ENCODE results near the gene EML5.

The EML5 gene

GRCh38 chr14:88681755-88682494, 110.8 kb downstream of the EML5 start:
- DNase-seq (ENCODE audit: low read depth in 1 of 2, low spot score in 1 of 2): no peak
- no peak for TF ChIP-seq JUND (IDR thresholded peaks at IDR 0.05; ENCODE audit: low read depth)
- in situ Hi-C loops (cut with HindIII; ENCODE audit: low pct_unique_long_range_greater_than_20kb, low sequenced_read_pairs): no loop called here

DNA sequence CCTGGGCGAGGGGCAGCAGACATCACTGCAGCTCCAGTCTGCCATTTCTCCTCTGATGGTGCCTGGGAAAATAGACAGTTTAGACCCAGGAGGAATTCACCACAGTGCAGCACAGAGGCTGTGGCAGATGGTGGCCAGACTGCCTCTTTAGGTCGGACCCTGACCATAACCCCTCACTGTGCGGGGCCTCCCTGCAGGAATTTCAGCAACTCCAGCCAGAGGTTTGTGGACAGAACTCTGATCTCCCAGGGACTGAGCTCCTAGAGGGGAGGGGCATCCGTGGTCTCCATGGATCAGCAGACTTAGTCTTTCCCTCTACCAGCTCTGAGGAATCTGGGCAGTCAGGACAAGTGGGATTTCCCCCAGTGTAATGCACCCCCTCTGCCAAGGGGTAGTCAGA, 123.4 kb downstream of the EML5 start:
- DNase-seq (ENCODE audit: low read depth in 1 of 2, low spot score in 1 of 2): no peak

GRCh38 chr14:88668448-88669116, 124.2 kb downstream of the EML5 start:
- TF ChIP-seq JUND (IDR thresholded peaks at IDR 0.05; ENCODE audit: low read depth): no peak
- in situ Hi-C loops (cut with HindIII; ENCODE audit: low pct_unique_long_range_greater_than_20kb, low sequenced_read_pairs): no loop called here
- DNase-seq (ENCODE audit: low read depth in 1 of 2, low spot score in 1 of 2): no peak

More for the DNA sequence above, 123.4 kb downstream of the EML5 start:
- TF ChIP-seq JUND (IDR thresholded peaks at IDR 0.05; ENCODE audit: low read depth): no peak
- in situ Hi-C loops (cut with HindIII; ENCODE audit: low pct_unique_long_range_greater_than_20kb, low sequenced_read_pairs): no loop called here

DNA sequence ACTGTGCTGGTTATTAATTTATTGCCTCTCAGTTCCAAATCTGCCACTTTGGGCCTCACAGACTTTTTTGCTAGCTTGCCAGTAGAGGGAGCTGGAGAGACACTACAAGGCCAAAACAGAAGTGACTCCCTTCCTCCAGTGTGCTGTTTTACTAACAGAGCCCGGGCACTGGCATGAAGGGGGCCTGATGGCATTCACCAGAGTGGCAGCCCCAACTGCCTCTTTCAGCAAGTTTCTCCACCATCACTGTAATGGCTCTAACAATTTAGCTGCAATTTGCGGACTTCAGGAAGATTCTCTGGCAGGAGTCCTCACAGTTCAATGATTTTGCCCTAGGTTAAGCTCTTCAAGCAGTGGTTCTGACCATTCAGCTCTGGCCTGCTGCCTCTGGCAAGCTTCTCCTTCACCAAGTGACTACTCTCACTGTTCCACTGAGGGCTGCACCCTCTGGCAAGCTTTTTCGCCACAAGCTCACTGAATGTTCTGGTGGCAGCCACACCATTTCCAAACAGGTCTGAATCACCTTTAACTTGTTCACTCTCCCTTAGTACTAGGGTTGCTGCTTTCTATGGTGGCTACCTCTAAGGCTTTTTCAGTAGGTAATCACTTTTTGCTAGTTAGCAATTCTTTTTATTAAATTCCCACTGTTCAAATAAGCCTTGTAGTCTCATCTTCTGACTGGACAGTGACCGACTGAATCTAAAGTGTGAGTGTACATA, 125.0 kb downstream of the EML5 start:
- no peak for TF ChIP-seq JUND (IDR thresholded peaks at IDR 0.05; ENCODE audit: low read depth)
- DNase-seq (ENCODE audit: low read depth in 1 of 2, low spot score in 1 of 2): peak; percentile 69 to 89
- in situ Hi-C loops (cut with HindIII; ENCODE audit: low pct_unique_long_range_greater_than_20kb, low sequenced_read_pairs): no loop called here

GRCh38 chr14:88660056-88660455, 132.7 kb downstream of the EML5 start:
- TF ChIP-seq JUND (IDR thresholded peaks at IDR 0.05; ENCODE audit: low read depth): no peak
- no peak for DNase-seq (ENCODE audit: low read depth in 1 of 2, low spot score in 1 of 2)
- in situ Hi-C loops (cut with HindIII; ENCODE audit: low pct_unique_long_range_greater_than_20kb, low sequenced_read_pairs): no loop called here

DNA sequence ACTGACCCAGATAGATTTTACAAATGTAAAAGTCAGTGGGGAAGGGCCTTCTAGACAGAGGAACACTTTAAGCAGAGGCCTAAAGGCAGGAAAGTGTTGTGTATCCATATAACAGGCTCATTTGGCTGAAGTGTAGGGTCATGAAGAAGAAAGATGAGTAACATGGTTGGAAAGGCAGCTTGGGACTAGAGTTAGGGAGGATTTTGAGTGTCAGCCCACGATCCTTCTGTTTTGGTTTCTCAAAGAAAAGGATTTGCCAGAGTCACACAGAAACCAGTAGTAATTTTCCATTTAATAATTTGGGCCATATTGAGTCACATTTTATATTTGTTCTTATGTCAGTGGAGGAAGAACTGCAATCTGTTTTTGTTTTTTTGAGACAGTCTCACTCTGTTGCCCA, 153.5 kb downstream of the EML5 start:
- in situ Hi-C loops (cut with HindIII; ENCODE audit: low pct_unique_long_range_greater_than_20kb, low sequenced_read_pairs): no loop called here
- DNase-seq (ENCODE audit: low read depth in 1 of 2, low spot score in 1 of 2): no peak
- no peak for TF ChIP-seq JUND (IDR thresholded peaks at IDR 0.05; ENCODE audit: low read depth)

DNA sequence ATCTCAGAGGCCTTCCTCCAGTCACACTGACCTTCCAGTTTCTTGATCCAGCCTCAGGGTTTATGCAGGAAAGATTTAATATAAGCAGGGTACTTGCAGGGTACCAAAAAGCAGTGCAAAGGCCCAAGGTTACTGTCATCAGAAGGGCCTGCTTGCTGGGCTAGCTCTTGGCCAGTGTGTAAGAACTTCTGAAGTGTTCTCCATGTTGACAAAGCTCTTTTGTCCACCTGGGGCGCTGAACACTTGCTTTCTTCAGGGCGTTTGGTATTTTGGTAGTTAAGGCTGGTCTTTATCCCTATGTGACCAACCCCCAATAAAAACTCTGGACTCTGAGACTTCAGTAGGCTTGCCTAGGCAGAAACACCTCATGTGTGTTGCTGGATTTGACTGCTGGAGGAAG, 160.2 kb downstream of the EML5 start:
- no peak for DNase-seq (ENCODE audit: low read depth in 1 of 2, low spot score in 1 of 2)
- in situ Hi-C loops (cut with HindIII; ENCODE audit: low pct_unique_long_range_greater_than_20kb, low sequenced_read_pairs): no loop called here
- no peak for TF ChIP-seq JUND (IDR thresholded peaks at IDR 0.05; ENCODE audit: low read depth)

DNA sequence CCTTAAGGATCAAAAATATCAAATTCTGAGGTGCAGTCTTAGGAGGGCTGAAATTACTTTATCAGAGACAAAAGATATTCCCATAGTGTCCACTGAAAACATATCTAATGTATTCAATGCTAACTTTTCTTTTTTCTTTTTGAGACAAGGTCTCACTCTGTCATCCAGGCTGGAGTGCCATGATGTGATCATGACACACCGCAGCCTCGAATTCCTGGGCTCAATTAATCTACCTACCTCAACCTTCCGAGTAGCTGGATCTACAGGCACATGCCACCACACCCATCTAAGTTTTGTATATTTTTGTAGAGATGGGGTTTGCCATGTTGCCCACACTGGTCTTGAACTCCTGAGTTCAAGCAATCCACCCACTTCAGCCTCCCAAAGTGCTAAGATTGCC, 161.7 kb downstream of the EML5 start:
- no peak for DNase-seq (ENCODE audit: low read depth in 1 of 2, low spot score in 1 of 2)
- TF ChIP-seq JUND (IDR thresholded peaks at IDR 0.05; ENCODE audit: low read depth): no peak
- in situ Hi-C loops (cut with HindIII; ENCODE audit: low pct_unique_long_range_greater_than_20kb, low sequenced_read_pairs): no loop called here

DNA sequence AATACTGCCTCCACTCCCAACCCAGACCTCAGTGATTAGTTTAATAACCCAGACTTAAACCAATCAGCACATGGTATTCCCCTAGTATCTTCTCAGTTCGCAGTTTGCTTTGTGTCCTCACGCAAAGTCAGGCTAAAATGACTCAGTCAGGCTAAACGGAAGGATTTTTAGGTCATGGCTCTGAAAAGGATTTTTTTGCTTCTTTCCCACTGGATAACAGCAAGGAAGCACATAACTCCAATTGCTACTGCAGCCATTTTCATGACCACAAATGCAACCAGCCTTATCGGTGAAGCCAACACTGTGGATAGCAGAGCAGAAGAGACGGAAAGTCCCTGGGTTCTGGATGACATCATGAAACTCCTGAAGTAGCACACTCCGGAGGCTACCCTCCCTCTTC, 162.2 kb downstream of the EML5 start:
- TF ChIP-seq JUND (IDR thresholded peaks at IDR 0.05; ENCODE audit: low read depth): no peak
- DNase-seq (ENCODE audit: low read depth in 1 of 2, low spot score in 1 of 2): no peak
- in situ Hi-C loops (cut with HindIII; ENCODE audit: low pct_unique_long_range_greater_than_20kb, low sequenced_read_pairs): no loop called here

DNA sequence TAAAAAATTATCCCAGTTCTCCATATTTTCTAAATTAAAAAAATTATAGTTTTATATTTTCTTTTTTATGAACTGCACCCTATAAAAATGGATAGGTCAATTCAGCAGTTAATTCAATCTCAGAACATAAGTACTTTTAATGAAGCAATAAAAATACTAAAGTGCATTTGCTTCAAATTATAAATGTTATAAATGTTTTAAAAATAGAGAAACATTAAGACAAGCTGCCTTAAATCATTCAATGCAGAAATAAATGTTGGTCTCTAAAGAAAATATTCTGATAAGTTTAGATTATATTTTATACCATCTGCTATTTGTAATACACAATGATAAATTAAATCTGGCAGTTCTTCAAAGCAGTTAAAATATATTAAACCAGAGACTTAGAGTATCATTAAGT, 164.3 kb downstream of the EML5 start:
- in situ Hi-C loops (cut with HindIII; ENCODE audit: low pct_unique_long_range_greater_than_20kb, low sequenced_read_pairs): no loop called here
- TF ChIP-seq JUND (IDR thresholded peaks at IDR 0.05; ENCODE audit: low read depth): no peak
- no peak for DNase-seq (ENCODE audit: low read depth in 1 of 2, low spot score in 1 of 2)

DNA sequence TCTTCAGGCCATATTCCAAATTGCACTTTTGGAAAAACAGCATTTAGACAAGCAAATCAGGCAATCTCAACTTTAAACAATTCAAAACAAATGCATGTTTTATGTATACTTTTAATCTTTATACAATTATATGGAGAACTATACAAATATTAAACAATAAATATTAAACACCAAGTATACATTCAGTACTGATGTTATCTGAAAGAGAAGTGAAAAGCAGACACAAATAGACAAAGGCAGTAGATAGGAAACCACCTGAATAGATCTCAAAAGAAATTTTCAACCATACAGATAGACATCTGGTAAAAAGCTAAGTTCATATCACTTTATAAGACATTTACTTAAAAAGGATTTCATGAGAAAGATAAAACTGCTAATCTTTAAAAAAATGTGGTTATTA, 164.7 kb downstream of the EML5 start:
- in situ Hi-C loops (cut with HindIII; ENCODE audit: low pct_unique_long_range_greater_than_20kb, low sequenced_read_pairs): no loop called here
- no peak for TF ChIP-seq JUND (IDR thresholded peaks at IDR 0.05; ENCODE audit: low read depth)
- DNase-seq (ENCODE audit: low read depth in 1 of 2, low spot score in 1 of 2): no peak

DNA sequence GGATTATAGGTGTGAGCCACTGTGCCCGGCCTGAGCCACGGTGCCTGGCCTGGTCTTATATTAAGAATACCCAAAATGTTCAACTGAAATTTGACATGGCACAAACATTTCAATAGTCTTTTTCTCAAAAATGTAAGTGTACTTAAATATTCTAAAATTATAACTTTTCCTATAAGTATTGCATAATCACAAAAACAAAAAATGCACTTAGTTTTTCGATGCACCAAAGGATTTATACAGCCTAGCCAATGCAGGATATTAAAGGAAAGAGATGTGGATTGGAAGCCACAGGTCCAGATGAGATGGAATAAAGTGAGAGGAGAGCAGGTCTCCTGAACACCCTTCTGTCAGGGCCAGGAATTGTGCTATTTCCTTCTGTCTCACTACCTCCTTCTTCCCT, 167.1 kb downstream of the EML5 start:
- TF ChIP-seq JUND (IDR thresholded peaks at IDR 0.05; ENCODE audit: low read depth): no peak
- no peak for DNase-seq (ENCODE audit: low read depth in 1 of 2, low spot score in 1 of 2)
- in situ Hi-C loops (cut with HindIII; ENCODE audit: low pct_unique_long_range_greater_than_20kb, low sequenced_read_pairs): no loop called here

DNA sequence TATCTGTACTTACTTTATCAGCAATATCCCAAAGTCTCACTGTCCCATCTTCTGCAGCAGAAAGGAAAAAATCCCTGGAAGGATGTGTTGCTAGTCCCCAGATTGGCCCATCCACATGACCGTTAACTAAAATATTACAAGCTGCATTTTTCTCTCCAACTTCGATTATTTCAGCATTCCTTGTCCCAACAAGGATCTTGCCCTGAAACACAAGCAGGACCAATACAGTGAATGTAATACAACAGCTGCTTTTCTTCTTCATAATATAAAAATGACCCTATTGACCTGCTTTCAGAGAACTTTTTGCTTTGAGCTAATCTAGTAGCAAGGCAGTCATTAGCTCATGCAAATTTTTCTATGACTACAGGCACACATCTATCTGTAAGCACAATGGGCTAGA, 171.7 kb downstream of the EML5 start:
- in situ Hi-C loops (cut with HindIII; ENCODE audit: low pct_unique_long_range_greater_than_20kb, low sequenced_read_pairs): no loop called here
- no peak for TF ChIP-seq JUND (IDR thresholded peaks at IDR 0.05; ENCODE audit: low read depth)
- DNase-seq (ENCODE audit: low read depth in 1 of 2, low spot score in 1 of 2): no peak

All from T47D (cell line).